Measurements from ENCODE around the gene AFAP1L2.

AFAP1L2 gene

GRCh38 chr10:114260366-114260765 lies 143.9 kb downstream of the AFAP1L2 start:
- H3K4me3 Mint-ChIP-seq = no peak overlapping the region
- TF ChIP-seq CTCF (IDR thresholded peaks at IDR 0.05; ENCODE audit: unreplicated experiment in 3 of 3) = no peak
- no peaks in the 10 kb centered on the region for H3K9me3 Mint-ChIP-seq
- peaks cover 4% of the 10 kb centered on the region for H3K27me3 Mint-ChIP-seq (ENCODE audit: low read depth)
- no peaks in the 10 kb centered on the region for H3K36me3 Mint-ChIP-seq (ENCODE audit: low read depth)
- H3K4me1 Mint-ChIP-seq = peaks cover 30% of the 10 kb centered on the region
- H3K27ac Mint-ChIP-seq = no peak overlapping the region

- Mint-ChIP-seq H3K36me3 (ENCODE audit: low read depth) (no peaks in the 10 kb centered on the region), H3K27me3 (ENCODE audit: low read depth) (peaks cover 9% of the 10 kb centered on the region), H3K27ac (no peak overlapping the region), H3K4me3 (no peak overlapping the region), H3K4me1 (peaks cover 28% of the 10 kb centered on the region), H3K9me3 (no peaks in the 10 kb centered on the region)
- TF ChIP-seq CTCF (IDR thresholded peaks at IDR 0.05; ENCODE audit: unreplicated experiment in 3 of 3) = no peak
These were observed 144.5 kb downstream of the AFAP1L2 start for GRCh38 chr10:114259824-114260223.

GRCh38 chr10:114258274-114258840 lies 145.9 kb downstream of the AFAP1L2 start:
- no peak for TF ChIP-seq CTCF (IDR thresholded peaks at IDR 0.05; ENCODE audit: unreplicated experiment in 3 of 3)
- Mint-ChIP-seq H3K4me1 (peaks cover 28% of the 10 kb centered on the region), H3K4me3 (no peak overlapping the region), H3K36me3 (ENCODE audit: low read depth) (no peaks in the 10 kb centered on the region), H3K27ac (no peak overlapping the region), H3K9me3 (peaks cover 3% of the 10 kb centered on the region), H3K27me3 (ENCODE audit: low read depth) (peaks cover 14% of the 10 kb centered on the region)

- H3K9me3 Mint-ChIP-seq = peaks cover 5% of the 10 kb centered on the region
- peaks cover 14% of the 10 kb centered on the region for H3K27me3 Mint-ChIP-seq (ENCODE audit: low read depth)
- peaks cover 28% of the 10 kb centered on the region for H3K4me1 Mint-ChIP-seq
- H3K36me3 Mint-ChIP-seq (ENCODE audit: low read depth) = no peaks in the 10 kb centered on the region
- TF ChIP-seq CTCF (IDR thresholded peaks at IDR 0.05; ENCODE audit: unreplicated experiment in 3 of 3) = no peak
- no peak overlapping the region for H3K4me3 Mint-ChIP-seq
- H3K27ac Mint-ChIP-seq = no peak overlapping the region
These were observed 146.8 kb downstream of the AFAP1L2 start for GRCh38 chr10:114257498-114257897.

GRCh38 chr10:114256822-114257221 lies 147.5 kb downstream of the AFAP1L2 start:
- no peak overlapping the region for H3K27ac Mint-ChIP-seq
- no peak for TF ChIP-seq CTCF (IDR thresholded peaks at IDR 0.05; ENCODE audit: unreplicated experiment in 3 of 3)
- H3K9me3 Mint-ChIP-seq = peaks cover 5% of the 10 kb centered on the region
- peaks cover 28% of the 10 kb centered on the region for H3K4me1 Mint-ChIP-seq
- H3K27me3 Mint-ChIP-seq (ENCODE audit: low read depth) = peaks cover 14% of the 10 kb centered on the region
- H3K36me3 Mint-ChIP-seq (ENCODE audit: low read depth) = no peaks in the 10 kb centered on the region
- H3K4me3 Mint-ChIP-seq = no peak overlapping the region

- Mint-ChIP-seq H3K27me3 (ENCODE audit: low read depth) (peaks cover 16% of the 10 kb centered on the region), H3K4me1 (peaks cover 31% of the 10 kb centered on the region), H3K27ac (no peak overlapping the region), H3K36me3 (ENCODE audit: low read depth) (no peaks in the 10 kb centered on the region), H3K4me3 (no peak overlapping the region), H3K9me3 (peaks cover 5% of the 10 kb centered on the region)
- TF ChIP-seq CTCF (IDR thresholded peaks at IDR 0.05; ENCODE audit: unreplicated experiment in 3 of 3) = no peak
These were observed 148.1 kb downstream of the AFAP1L2 start for GRCh38 chr10:114256008-114256765.

All from nephron (organoid).